ENCODE results near the gene GNA12.

DNA sequence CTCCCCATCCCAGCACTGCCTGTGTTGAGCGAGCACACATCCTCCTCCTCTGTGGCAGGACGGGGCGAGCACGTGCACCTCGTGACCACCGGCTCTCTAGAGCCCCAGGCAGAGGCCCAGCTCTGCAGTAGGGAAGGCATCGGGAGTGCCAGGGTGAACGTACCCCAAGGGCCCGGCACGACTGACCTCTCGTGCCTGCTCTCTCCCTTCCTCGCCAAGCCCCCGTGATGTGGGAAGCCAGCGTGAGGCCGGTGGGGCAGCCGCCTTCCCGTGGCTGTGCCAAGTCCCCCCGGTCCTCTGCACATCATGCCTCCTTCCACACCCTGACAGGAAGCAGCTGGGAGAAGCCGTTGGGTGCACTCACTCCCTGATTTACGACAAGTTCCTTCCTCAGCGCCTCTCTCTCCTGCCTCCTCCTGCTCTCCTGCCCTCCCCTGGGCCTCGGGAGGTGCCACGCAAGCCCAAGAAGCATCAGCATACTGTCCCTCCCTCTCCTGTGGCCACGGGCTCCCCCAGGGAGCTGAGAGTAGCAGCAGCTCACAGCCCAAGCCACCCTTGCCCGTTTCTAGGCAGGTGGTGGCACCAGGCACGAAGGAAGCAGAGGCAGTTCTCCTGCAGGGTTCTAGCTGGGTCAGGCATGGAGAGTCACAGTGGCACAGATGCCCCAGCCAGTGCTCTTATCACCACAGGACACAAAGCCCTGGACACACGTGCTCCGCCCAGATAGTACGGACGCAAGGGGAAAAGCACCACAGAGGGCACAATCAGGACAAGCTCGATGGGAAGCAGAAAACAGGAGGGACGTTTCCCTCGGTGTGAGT, 109.1 kb downstream of the GNA12 start:
- no peak for TF ChIP-seq POLR2AphosphoS5 (IDR thresholded peaks at IDR 0.05; ENCODE audit: low read depth, low read length)
- TF ChIP-seq SIN3A (IDR thresholded peaks at IDR 0.05; ENCODE audit: borderline replicate concordance, insufficient read depth, low read length): no peak

All from PFSK-1 (cell line).